Left lung (tissue), 10 donors: Measurements from ENCODE around the gene VSTM5. TPM values are rescaled to one million over a fixed set of nuclear protein-coding genes. Genes with fewer than 3 reads are reported as not detected.

ENCODE experiments used
- ATAC-seq: fragments of 200-7000 bp; cut with Tn5 transposase; one replicate; pipeline ENCODE4 v1.9.1; 2020; ENCODE audit warnings: moderate library complexity
- DNase-seq, 4 donors: peaks; one replicate each; pipeline ENCODE4 v3.0.0-alpha.2; 2013 to 2020
- H3K27ac ChIP-seq, 2 donors: fragments of 200-600 bp; sonication (generic) in 1 of 2; one replicate each; pipeline versions ENCODE4 v1.5.0 to v1.8.0; 2020 to 2021
- H3K27me3 ChIP-seq, 2 donors: fragments of 200-600 bp; sonication (generic) in 1 of 2; one replicate each; pipeline versions ENCODE4 v1.5.0 to v1.8.0; 2020 to 2021
- H3K36me3 ChIP-seq, 2 donors: fragments of 200-600 bp; sonication (generic) in 1 of 2; one replicate each; pipeline versions ENCODE4 v1.5.0 to v1.8.0; 2020 to 2021
- H3K4me1 ChIP-seq, 2 donors: fragments of 200-600 bp; one replicate each; pipeline ENCODE4 v1.8.0; 2021
- H3K4me3 ChIP-seq, 2 donors: fragments of 200-600 bp; sonication (generic) in 1 of 2; one replicate each; pipeline versions ENCODE4 v1.5.0 to v1.8.0; 2020 to 2021; ENCODE audit warnings: mild to moderate bottlenecking in 1 of 2
- H3K9me3 ChIP-seq, 2 donors: fragments of 200-600 bp; sonication (generic) in 1 of 2; one replicate each; pipeline versions ENCODE4 v1.5.0 to v1.8.0; 2020 to 2021
- CTCF ChIP-seq, 2 donors: fragments of 200-600 bp; sonication (generic) in 1 of 2; IDR thresholded peaks; one replicate each; pipeline versions ENCODE4 v1.5.0 to v1.8.0; 2021; ENCODE audit warnings: antibody characterized with exemption in 2 of 2
- intact Hi-C, 2 donors: fragments of 100-400 bp; cut with DNase I; formaldehyde crosslinking; loops; one replicate each; pipeline versions ENCODE4 v1.11.2 to v1.14.2; 2022
- polyA plus RNA-seq, 6 donors: library from polyadenylated mRNA; unstranded; fragments of 120-200 nt; gene quantifications; one replicate each; pipeline ENCODE4 v1.2.1, GENCODE V29; 2013; ENCODE audit not compliant: insufficient read length in 6 of 6
- total RNA-seq, 2 donors: library from RNA; stranded (reverse); fragmentation: NEBNext Ultra II Directional; extraction: Animal tissue kit (Norgen Biotek cat#: 25700); gene quantifications; one replicate each; pipeline ENCODE4 v1.2.1, GENCODE V29; 2021
- donor health status: DM: no; HTN: yes; CAD: no.
- donor health status: DM: no; HTN: no; CAD: no.

Gene VSTM5
- total and polyA plus RNA-seq, 8 donors: 0.16 to 1.1 (median 0.62) TPM

DNA sequence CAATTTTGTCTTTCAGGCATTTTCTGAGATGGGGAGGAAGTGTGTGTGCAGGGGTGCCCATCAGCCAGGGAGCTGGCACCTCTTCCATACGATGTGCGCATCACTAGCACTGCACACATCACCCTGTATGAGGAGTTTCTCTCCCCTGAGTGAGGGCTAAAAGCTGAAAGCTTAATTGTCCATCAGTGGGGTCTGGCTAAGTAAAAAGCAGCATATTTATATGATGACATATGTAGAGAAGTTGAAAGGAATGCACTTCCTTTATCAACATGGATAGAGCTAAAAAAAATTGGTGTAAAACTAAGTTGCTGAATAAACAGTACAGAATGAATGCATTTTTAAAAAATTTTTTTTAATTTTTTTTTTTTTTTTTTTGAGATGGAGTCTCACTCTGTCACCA lies 4.0 kb downstream of the VSTM5 start:
- Histone ChIP-seq H3K27me3 (peaks cover 0 to 26% of the 10 kb centered on the region in 2 donors), H3K27ac (no peak overlapping the region), H3K36me3 (no peaks in the 10 kb centered on the region), H3K4me3 (no peak overlapping the region), H3K4me1 (no peaks in the 10 kb centered on the region), H3K9me3 (no peaks in the 10 kb centered on the region)
- DNase-seq (no peak), ATAC-seq (no peak)
- TF ChIP-seq CTCF (IDR thresholded peaks at IDR 0.05): no peak
- intact Hi-C loops: no loop called here

GRCh38 chr11:93845181-93846092 lies 5.0 kb downstream of the VSTM5 start:
- intact Hi-C loops: no loop called here
- no peak overlapping the region for H3K27ac ChIP-seq
- no peak for TF ChIP-seq CTCF (IDR thresholded peaks at IDR 0.05)
- peaks cover 0 to 16% of the 10 kb centered on the region in 2 donors for H3K27me3 ChIP-seq
- H3K4me1 ChIP-seq: no peaks in the 10 kb centered on the region
- no peak for DNase-seq
- H3K9me3 ChIP-seq: no peaks in the 10 kb centered on the region
- no peaks in the 10 kb centered on the region for H3K36me3 ChIP-seq
- no peak overlapping the region for H3K4me3 ChIP-seq
- no peak for ATAC-seq

DNA sequence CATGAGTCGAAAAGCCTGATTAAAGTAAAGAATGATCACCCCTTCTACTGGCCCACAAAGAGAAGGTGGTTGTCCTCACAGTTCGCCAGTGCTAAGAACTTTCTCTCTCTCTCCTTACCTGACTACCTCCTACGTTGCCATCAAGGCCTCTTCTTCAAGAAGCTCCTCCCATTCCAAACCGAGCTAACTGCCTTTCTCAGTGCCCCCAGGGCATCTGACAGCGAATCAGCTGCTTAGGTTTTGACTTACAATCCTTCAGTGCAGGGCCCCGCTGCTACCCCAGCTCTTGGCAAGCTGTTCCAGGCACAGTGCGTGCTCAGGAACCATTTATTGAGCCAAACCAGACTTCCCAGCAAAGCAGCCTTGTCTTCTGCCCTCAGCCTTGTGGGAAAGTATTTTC lies 5.8 kb downstream of the VSTM5 start:
- Histone ChIP-seq H3K4me3 (no peak overlapping the region), H3K4me1 (no peaks in the 10 kb centered on the region)
- no peak for ATAC-seq

GRCh38 chr11:93843906-93844305 lies 6.5 kb downstream of the VSTM5 start:
- Histone ChIP-seq H3K4me3 (no peak overlapping the region), H3K4me1 (no peaks in the 10 kb centered on the region), H3K27me3 (peaks cover 0 to under 1% of the 10 kb centered on the region in 2 donors), H3K9me3 (no peaks in the 10 kb centered on the region), H3K36me3 (no peaks in the 10 kb centered on the region), H3K27ac (no peak overlapping the region)
- TF ChIP-seq CTCF (IDR thresholded peaks at IDR 0.05): no peak
- DNase-seq (no peak), ATAC-seq (no peak)
- intact Hi-C loops: no loop called here

More for the DNA sequence above, 5.8 kb downstream of the VSTM5 start:
- Histone ChIP-seq H3K27ac (no peak overlapping the region), H3K36me3 (no peaks in the 10 kb centered on the region), H3K27me3 (peaks cover 0 to 8% of the 10 kb centered on the region in 2 donors), H3K9me3 (no peaks in the 10 kb centered on the region)
- TF ChIP-seq CTCF (IDR thresholded peaks at IDR 0.05): no peak
- intact Hi-C loops: no loop called here
- no peak for DNase-seq

DNA sequence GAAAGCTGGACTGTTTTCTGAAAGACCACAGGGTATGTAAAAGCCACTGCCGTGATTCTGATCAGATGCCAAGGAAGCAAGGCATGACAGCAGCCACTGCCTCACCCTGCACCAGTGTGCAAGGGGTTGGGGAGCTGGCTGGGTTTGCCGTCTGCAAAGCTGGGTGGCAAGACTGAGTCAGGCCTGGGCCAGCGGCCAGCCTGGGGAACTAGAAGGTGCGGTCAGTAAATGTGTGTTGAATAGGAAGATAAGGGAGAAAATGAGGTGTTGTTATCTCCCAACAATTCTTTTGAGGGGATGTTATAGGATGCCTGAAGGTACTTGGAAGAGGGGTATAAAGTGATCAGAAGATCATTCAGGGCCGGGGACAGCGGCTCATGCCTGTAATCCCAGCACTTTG lies 8.0 kb downstream of the VSTM5 start:
- Histone ChIP-seq H3K9me3 (no peaks in the 10 kb centered on the region), H3K27me3 (no peaks in the 10 kb centered on the region), H3K4me3 (no peak overlapping the region), H3K4me1 (no peaks in the 10 kb centered on the region), H3K36me3 (no peaks in the 10 kb centered on the region), H3K27ac (no peak overlapping the region)
- TF ChIP-seq CTCF (IDR thresholded peaks at IDR 0.05): no peak
- DNase-seq (no peak), ATAC-seq (peak; percentile 68)
- intact Hi-C loops: no loop called here
